Motor neuron (in vitro differentiated cells): ENCODE results near the gene CAMP. TPM values are rescaled to one million over a fixed set of nuclear protein-coding genes. Genes with fewer than 3 reads are reported as not detected.

ENCODE experiments used
- ATAC-seq, 8 experiments: fragments of 200-7000 bp; cut with Tn5 transposase; replicated peaks in 6 of 8; 2 replicates each; pipeline ENCODE4 v1.8.0; 2021; ENCODE audit warnings: mild to moderate bottlenecking in 8 of 8, moderate library complexity in 8 of 8
- H3K27ac ChIP-seq, 2 donors: fragments of 250-450 bp; sonication (Bioruptor Pico); 2 replicates each; pipeline ENCODE4 v1.9.0; 2021; ENCODE audit warnings: antibody characterized with exemption in 2 of 2, mild to moderate bottlenecking in 2 of 2, moderate library complexity in 1 of 2
- H3K4me1 ChIP-seq, 2 donors: fragments of 250-450 bp; sonication (Bioruptor Pico); replicated peaks in 1 of 2; 2 replicates each; pipeline ENCODE4 v1.6.1; 2021; ENCODE audit warnings: antibody characterized with exemption in 2 of 2, mild to moderate bottlenecking in 2 of 2, moderate library complexity in 1 of 2
- H3K4me3 ChIP-seq, 5 donors: fragments of 250-450 bp; sonication (Bioruptor Pico); 2 replicates each; pipeline ENCODE4 v1.9.0; 2021; ENCODE audit warnings: antibody characterized with exemption in 5 of 5, mild to moderate bottlenecking in 5 of 5, moderate library complexity in 4 of 5
- WGBS, 10 experiments: fragments of 450-650 bp; shearing (Covaris generic); methylation state at CpG; one replicate each; pipeline ENCODE4 v1.0.0; 2022; 5-methylcytosine and 5-hydroxymethylcytosine counted together
- in situ Hi-C, 9 experiments: fragments of 400-800 bp; cut with MboI; loops; one replicate each; pipeline ENCODE4 v1.15.0; 2021; ENCODE audit warnings: low sequenced_read_pairs in 9 of 9, low pct_unique_long_range_greater_than_20kb in 2 of 9; ENCODE audit not compliant: unreplicated experiment in 9 of 9
- total RNA-seq, 8 experiments: library from RNA; unstranded; fragments of 300-600 nt; gene quantifications; 2 replicates each; pipeline versions ENCODE4 v1.2.3 to v1.2.4, GENCODE V29; 2022

Gene CAMP
- 100 to 1,000 TPM in 1 of 8 experiments, 1 to 10 TPM in 1, under 1 TPM in 1, not detected in 5; 0.70 to 488 (median 6.5) TPM for total RNA-seq

DNA sequence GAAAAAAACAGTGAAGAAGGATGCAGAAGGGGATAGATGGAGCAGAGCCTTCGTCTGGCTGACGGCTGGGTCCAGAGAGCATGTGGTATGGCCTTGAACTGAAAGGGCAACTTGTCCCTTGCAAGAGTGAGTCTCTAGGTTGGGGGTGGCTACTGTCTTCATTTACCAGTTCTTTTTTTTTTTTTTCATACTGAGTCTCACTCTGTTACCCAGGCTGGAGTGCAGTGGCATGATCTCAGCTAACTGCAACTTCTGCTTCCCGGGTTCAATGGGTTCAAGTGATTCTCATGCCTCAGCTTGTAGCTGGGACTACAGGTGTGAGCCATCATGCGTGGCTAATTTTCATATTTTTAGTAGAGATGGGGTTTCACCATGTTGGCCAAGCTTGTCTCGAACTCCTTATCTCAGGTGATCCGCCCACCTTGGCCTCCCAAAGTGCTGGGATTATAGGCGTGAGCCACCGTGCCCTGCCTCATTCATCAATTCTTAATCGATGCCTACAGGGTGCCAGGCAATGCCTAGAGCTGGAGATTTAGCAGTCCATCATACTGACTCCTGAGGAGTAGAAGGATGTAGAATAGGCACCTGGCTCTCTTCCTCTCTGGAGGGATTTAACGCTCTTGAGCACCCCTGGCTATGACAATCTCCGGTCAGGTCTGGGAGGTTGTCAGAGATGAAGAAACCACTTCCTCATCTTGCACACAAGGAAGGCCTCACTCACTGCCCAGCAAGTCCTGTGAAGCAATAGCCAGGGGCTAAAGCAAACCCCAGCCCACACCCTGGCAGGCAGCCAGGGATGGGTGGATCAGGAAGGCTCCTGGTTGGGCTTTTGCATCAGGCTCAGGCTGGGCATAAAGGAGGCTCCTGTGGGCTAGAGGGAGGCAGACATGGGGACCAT, at the start of gene CAMP:
Gene CAMP, plus strand, starts transcription at position 880 of the 898 bp plus-strand sequence. Its CDS starts 17 bp downstream, at position 897.
- peak; percentile 25 to 97 (median 52) for ATAC-seq
- H3K27ac ChIP-seq, result no peak within 1 kb of the TSS

DNA sequence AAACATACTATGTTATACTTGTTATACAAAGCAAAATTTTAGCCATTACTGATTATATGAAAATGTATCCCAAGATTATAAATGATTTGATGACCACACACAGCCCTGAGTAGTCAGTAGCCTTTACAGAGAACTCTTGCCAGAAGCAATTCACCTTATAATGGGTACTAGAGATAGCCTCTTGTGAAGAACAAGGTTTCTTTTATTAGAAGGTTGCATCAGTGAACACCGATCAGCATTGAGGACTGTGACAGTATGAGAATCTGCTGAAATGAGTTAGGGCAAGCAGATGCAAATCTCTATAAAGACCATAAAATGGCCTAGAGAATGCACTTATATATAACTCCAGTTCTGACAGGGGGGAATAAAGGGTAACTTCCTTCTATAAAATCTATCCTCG, 45.2 kb upstream of the CAMP start:
- in situ Hi-C loops, result no loop called here
- ATAC-seq, result no peak
- Histone ChIP-seq H3K4me1 (no peaks in the 10 kb centered on the region), H3K4me3 (no peak overlapping the region), H3K27ac (no peak overlapping the region)
- 59 to 100% (median 93%) methylated on average over 1 to 2 of the region's 2 CpGs; no CpG with 5 or more reads in 2 of the 10 experiments for whole genome bisulfite sequencing, 10 experiments

More for the DNA sequence above, at the start of gene CAMP:
- Histone ChIP-seq H3K4me3 (no peak within 1 kb of the TSS), H3K4me1 (no peaks in the 10 kb centered on the region)
- in situ Hi-C loops, result no loop called here
- 54 to 92% (median 76%) methylated on average over 2 to 9 of the region's 11 CpGs; no CpG with 5 or more reads in 1 of the 10 experiments for WGBS, 10 experiments

- Histone ChIP-seq H3K4me1 (no peaks in the 10 kb centered on the region), H3K4me3 (no peak overlapping the region), H3K27ac (no peak overlapping the region)
- in situ Hi-C loops, result no loop called here
- ATAC-seq, result no peak
- WGBS, 10 experiments, result 80 to 100% (median 96%) methylated on average over 2 to 5 of the region's 5 CpGs
Observed at GRCh38 chr3:48180021-48180420, 43.3 kb upstream of the CAMP start.

DNA sequence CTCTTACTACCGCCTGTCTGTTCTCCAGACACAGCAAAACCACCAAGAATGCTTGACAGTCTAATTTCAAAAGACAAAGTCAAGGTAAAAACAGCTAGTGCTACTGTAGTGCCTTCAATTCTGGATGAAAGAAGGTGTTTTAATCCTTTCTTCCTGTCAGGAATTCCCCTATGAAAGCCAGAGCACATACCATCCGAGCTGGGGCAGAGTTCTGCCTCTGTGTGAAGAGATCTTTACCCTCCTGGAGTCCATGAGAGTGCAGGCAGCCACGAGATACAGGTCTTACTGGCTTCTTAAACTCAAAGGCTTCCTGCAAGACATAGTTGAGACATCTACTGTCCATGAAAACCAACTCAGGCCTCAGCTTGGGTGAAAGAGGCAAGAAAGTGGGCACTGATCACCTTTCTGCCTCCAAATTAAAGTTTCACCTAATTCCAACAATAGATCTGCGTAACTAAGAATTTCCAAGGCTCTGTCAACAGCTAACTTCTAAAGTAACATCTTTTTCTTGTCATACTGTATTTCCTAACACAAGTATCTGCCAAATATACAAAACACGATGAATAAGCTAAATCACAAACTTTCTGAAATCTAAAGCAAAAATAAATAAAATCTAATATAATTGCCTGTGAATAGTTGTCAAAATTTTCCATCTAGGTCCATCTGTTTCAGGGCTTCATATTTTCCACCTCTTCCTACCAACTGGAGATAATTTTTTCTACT, 42.6 kb upstream of the CAMP start:
- ATAC-seq, result no peak
- Histone ChIP-seq H3K27ac (no peak overlapping the region), H3K4me1 (no peaks in the 10 kb centered on the region), H3K4me3 (no peak overlapping the region)
- 73 to 100% (median 94%) methylated on average over 1 to 4 of the region's 5 CpGs for WGBS, 10 experiments
- in situ Hi-C loops, result no loop called here

DNA sequence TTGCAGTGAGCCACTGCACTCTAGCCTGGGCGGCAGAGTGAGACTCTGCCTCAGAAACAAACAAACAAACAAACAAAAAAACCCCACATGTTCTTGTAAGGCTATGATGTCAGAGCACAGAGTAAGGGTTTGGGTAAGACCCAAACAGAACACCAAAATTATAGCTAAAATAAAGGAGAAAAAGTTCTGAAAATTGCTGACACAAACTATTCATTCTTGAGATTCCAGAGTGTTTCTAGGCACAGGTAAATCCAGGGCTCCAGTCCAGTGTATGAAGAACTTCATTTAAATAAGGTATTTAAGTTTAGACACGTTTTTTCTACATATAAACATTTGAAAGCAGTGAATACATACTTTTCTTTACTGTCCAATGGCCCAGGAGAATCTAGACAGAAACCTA, 39.0 kb upstream of the CAMP start:
- no peak for ATAC-seq
- 25 to 100% (median 79%) methylated on average over 1 to 2 of the region's 2 CpGs; no CpG with 5 or more reads in 1 of the 10 experiments for WGBS, 10 experiments
- H3K4me1 ChIP-seq, result peaks cover 4 to 5% of the 10 kb centered on the region in 2 donors
- H3K4me3 ChIP-seq, result no peak overlapping the region
- no peak overlapping the region for H3K27ac ChIP-seq
- in situ Hi-C loops, result no loop called here

- Histone ChIP-seq H3K27ac (no peak overlapping the region), H3K4me3 (no peak overlapping the region), H3K4me1 (peaks cover 4 to 5% of the 10 kb centered on the region in 2 donors)
- WGBS, 10 experiments, result 40 to 100% (median 92%) methylated on average over 1 to 4 of the region's 4 CpGs; no CpG with 5 or more reads in 3 of the 10 experiments
- in situ Hi-C loops, result no loop called here
- ATAC-seq, result no peak
Observed at GRCh38 chr3:48185129-48185528, 38.2 kb upstream of the CAMP start.

DNA sequence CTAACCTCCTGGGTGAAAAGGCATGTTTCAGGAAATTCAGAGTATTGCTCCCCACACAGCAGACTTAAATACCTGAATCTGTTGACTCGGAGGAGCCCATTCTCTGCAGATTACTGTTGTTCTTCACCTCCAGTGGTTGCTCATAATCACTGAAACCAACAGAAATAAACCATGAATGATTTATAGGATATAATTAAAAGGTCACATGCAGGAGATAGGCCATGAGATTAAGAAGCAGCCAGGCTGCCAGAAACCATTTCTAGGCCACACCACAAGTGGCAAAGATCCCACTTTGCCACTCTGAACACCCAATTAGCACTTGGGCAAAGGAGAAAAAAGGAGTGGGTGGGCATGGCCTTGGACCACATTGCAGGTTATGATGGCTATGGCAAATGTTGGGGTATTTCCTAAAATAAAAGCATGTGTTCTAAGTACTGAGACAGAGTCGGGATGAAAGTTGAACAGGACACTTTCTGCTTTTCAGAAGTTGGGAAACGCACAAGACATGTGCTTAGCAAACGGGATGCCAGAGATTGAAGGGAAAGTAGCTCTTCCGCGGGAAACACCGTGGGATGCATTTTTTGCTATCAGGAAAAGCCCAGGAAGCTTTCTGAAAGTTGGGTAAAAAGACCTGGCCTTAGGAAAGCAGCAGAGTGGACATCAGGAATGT, 36.5 kb upstream of the CAMP start:
- in situ Hi-C loops, result no loop called here
- no peak overlapping the region for H3K27ac ChIP-seq

DNA sequence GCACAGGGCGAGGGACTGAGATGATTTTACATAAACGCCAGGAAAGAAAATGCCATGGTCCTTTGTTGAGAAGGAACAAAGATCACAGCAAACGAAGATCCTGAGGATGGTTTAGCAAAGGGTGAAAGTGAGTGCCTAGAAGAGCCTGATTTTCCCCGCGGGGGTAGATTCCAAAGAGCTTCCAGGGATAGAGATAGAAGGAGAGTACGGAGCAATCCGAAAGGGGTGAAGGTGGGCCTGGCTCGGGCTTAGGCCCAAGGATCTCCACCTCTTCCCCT, 36.1 kb upstream of the CAMP start:
- Histone ChIP-seq H3K4me1 (peaks cover 4 to 5% of the 10 kb centered on the region in 2 donors), H3K27ac (peak overlapping the region in 1 of 2 donors; percentile 1), H3K4me3 (peak overlapping the region; percentile 47 to 80 (median 59))
- no peak for ATAC-seq
- 0 to 20% (median 0%) methylated on average over 1 to 6 of the region's 8 CpGs; no CpG with 5 or more reads in 1 of the 10 experiments for WGBS, 10 experiments
- in situ Hi-C loops, result no loop called here

More for the DNA sequence above, 36.5 kb upstream of the CAMP start:
- ATAC-seq, result no peak
- 0 to 50% (median 9%) methylated on average over 2 to 7 of the region's 7 CpGs; no CpG with 5 or more reads in 1 of the 10 experiments for WGBS, 10 experiments
- peaks cover 4 to 5% of the 10 kb centered on the region in 2 donors for H3K4me1 ChIP-seq
- peak overlapping the region; percentile 47 to 80 (median 59) for H3K4me3 ChIP-seq

DNA sequence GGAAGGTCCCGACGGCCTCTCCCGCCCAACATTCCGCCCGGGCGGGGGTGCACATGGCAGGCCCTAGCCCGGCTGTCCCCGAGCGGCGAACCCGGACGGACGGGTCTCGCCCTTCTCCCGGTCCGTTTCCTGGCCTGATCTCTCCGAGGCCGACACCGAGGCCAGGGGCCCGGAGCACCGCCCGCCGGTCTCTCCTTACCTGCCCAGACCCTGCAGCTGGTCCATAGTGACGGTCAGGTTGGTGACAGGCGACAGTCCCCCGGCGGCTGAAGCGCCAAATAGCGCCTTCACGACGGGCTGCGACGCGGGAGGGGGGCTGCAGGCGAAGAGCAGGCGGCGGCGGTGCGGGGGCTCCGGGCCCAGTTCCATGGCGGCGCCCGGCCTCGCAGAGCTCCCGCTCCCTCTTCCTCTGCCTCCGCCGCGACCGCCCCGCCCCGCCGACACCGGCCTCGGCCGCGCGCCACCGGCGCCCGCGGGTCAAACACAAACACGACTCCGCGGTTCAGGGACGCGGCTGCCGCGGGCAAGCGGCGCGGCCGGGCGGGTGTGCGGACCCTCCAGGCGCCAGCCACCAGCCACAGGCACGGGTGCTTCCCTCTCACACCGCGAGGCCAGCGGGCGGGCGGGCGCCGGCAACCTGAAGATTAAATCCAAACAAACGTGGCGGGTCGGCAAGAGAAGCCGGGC, 35.6 kb upstream of the CAMP start:
- WGBS, 10 experiments, result 0 to 9% (median 1%) methylated on average over 6 to 27 of the region's 87 CpGs; no CpG with 5 or more reads in 6 of the 10 experiments
- ATAC-seq, result peak; percentile 41 to 87 (median 84)
- Histone ChIP-seq H3K27ac (peak overlapping the region; percentile 1 to 67), H3K4me3 (peak overlapping the region; percentile 47 to 80 (median 59)), H3K4me1 (peaks cover 4 to 5% of the 10 kb centered on the region in 2 donors)
- in situ Hi-C loops, result no loop called here

DNA sequence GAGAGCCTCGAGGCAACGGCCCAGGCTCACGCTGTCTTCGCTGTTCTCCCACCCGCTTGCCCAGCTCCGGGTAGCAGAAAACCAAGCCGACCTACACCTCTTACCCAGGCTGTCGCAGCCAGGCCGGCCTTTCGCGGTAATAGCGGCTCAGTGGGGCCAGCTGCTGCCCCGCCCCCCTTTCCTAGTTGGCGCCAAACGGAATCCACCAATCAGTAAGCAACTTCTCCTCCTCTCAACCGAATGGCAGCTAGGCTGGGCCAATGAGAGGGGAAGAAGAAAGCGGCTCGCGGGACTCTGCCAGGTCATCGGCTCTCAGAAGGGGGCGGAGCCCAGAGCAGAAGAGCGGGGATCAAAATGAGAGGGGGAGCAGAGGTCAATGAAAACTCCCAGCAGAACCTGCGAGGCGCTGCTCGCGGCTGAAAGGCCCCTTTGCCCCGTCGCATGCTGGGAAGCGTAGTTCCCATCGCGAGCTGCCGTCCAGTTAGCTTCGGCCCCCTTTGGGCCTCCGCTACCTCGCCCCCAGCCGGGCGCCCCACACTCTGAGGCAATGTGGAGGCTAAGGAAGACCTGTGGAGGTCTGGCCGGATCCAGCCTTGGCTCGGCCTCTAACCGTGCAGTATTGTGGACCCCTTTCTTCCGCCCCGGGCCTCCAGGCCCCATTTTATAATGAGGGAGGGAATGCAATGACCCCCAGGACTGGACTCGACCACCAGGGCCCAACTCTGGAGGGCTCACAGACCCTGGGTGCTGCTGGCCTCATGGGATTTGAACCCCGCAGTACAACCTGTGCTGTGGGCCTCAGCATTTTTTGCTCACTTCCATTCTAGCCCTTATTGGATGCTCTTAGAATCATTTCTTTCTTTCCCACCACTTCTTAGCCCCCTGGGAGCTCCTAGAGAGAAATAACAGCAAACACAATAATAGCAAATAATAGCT, 34.8 kb upstream of the CAMP start, which contains the start of gene CDC25A:
Gene CDC25A, minus strand, starts transcription at position 152 of the 936 bp plus-strand sequence. CDS start 470 bp downstream, outside the sequence.
- peak; percentile 89 to 96 (median 93) for ATAC-seq
- peaks cover 4 to 5% of the 10 kb centered on the region in 2 donors for H3K4me1 ChIP-seq
- in situ Hi-C loops, result no loop called here
- 0 to 100% (median 4%) methylated on average over 1 to 28 of the region's 44 CpGs; no CpG with 5 or more reads in 3 of the 10 experiments for WGBS, 10 experiments
- H3K27ac ChIP-seq, result peak within 1 kb of the TSS; percentile 69 to 79
- peak within 1 kb of the TSS; percentile 47 to 80 (median 59) for H3K4me3 ChIP-seq

DNA sequence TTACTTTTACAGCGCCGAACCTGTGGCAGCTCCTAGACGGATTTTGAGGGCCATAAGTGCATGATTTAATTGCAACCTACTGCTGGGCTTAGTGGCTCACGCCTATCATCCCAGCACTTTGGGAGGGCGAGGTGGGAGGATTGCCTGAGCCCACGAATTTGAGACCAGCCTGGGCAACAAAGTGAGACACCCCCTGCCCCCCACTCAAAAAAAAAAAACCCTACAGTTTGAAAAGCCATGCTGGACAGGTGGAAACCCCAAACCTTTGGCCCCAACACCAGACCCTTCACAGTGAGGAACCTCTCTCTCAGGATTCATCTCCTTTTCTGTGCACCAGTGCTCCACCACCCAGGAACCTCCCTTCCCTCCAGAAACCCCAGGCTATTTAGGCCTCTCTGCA, 34.0 kb upstream of the CAMP start:
- no peak for ATAC-seq

More for the DNA sequence above, 34.0 kb upstream of the CAMP start:
- peaks cover 4 to 5% of the 10 kb centered on the region in 2 donors for H3K4me1 ChIP-seq
- WGBS, 10 experiments, result 50 to 100% (median 91%) methylated on average over 1 to 5 of the region's 6 CpGs; no CpG with 5 or more reads in 2 of the 10 experiments
- H3K4me3 ChIP-seq, result no peak overlapping the region
- no peak overlapping the region for H3K27ac ChIP-seq
- in situ Hi-C loops, result no loop called here
